Germinal center (tissue), 1 donor: ENCODE results near the gene KNCN.

Experiments
- DNase-seq: peaks from one replicate; pipeline ENCODE4 v3.0.0; 2012; ENCODE audit warnings: mixed read lengths, low spot score

The KNCN gene

DNA sequence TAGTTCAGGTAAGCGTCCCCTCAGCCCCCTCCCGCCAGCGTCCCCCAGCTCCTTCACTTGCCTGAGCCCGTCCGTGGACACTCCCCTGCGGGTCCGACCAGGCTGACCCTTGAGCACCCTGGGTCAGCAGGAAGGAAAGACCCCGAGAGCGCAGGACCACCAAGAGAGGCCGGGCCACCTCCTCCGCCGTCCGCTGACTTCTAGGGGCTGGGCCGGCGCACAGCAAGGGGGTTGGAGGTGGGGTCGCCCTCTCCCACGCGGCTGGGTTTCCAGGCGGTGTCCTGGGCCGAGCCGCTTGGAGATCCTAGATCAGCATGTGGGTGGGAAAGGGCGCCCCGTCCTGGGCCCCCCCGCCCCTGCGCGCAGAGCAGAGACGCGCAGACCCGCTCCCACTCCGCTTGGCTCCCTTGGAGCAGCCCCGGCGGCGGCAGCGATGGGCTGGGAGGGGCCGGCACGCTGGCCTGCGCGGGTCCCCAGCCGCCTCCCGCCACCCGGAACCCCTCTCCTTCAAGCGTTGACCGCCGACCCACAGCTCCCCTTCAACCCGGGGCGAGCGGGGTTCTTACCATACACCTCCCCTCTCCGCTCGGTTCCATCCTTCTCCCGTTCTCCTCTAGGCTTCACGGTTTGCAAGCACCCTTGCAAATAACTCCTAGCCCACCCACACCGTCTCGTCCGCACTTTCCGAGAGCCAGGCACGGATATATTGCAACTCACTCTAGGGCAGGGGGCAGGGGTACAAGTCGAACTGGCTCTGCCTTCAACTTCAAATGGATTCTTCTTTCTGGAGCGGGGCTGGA is 7.5 kb downstream of the KNCN start:
- no peak for DNase-seq

DNA sequence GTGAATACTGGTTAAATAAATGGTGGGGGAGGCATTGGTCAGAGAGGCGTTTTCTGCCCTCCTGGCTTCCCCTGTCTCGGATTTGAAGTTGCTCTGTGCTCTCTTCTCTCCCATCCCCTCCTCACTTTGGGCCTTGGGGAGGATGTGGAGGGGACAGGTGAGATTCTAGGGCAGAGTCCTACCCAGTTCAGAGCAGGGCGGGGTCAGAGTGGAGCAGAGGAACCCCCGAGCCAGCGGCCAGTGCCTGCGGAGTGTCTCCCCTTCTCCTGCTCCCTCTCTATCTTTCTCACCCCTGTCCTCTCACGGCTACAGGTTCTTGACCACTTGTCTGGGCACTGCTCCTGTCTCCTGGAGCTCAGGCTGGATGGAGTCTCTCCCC is 8.1 kb downstream of the KNCN start:
- no peak for DNase-seq

DNA sequence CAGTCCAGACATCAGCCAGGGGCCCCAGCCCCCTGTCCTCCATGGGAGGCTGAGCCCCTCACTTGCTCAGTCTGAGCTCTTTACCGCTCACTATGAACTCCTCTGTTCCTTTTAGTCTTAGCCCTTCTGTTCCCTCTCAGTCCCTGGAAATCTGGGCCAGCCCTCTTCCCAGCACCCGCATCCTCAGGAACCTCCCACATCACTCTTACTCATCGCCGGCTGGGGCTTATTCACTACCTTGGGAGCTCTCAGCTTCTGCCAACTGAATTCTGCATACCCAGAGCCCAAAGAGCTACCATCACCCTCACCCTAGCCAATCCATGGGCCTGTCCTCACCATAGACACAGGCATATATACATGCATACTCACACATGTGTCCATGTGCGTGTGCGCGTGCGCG is 11.5 kb downstream of the KNCN start:
- DNase-seq = no peak

DNA sequence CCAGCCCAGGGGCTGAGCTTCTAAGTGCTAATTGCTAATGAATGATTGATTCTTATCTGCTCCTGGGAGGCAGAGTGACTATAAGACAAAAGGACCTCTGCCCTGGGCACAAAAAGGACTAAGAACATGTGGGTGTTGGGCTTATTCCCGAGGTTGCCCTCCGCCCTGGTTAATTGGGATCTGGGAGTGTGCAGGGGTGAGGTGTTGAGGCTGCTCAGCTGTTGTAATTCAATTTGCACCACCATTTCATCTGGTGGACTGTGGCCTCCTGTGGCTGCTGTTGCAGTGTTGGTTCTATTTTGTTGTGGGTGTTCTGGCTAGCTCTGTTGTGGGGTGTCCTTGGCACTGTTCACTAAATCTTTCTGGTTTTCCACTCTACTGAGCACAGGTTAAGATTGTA is 13.3 kb downstream of the KNCN start:
- no peak for DNase-seq

DNA sequence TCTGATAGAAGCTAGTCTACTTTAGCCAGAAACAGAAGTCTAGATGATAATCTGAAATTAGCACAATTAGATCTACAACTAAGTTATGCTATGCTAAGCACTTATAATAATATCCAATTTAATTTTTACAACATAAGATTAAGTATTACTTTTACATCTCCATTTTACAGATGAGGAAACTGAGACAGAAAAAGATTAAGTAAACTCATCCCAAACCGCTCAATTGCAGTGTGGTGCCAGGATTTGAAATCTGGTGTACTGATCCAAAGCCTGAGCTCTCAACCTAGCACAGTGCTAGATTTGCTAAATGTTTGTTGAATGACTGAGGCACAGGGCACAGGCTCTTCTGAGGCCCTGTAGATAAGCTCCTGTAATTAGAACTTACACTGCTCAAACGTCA is 13.8 kb downstream of the KNCN start:
- no peak for DNase-seq

DNA sequence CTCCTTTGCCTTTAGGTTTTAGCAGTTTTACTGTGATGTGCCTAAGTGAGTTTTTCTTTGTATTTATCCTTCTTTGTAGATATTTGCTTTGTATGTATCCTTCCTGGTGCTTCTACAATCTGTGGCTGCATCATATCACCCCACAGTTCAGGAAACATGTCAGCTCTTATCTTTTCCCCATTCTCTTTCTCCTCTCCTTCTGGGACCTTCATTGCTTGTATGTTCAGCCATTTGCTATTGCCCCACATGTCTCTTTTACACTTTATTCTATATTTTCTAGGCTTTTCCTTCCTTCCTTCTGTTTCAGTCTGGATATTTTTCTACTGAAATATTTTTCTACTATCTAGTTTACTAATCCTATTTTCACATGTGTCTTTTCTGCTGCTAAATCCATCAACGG is 14.9 kb downstream of the KNCN start:
- DNase-seq = no peak

DNA sequence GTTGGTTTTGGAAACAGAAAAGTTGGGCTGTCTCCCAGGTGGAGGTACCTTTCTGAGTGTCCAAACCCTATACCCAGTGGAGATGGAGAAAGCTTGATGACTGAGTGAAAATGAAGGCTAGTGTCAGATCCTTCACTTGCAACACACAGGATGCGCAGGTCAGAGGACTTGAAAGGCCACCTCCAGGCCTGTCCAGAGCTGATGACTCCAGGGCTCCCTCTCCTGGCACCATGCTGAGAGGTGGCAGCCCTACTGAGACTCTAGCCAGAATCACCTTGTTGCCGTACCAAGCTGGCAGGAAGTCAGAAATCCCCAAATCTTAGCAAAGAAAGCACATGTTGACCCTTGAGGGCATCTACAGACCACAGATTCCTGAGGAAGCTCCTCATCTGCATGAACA is 16.4 kb downstream of the KNCN start:
- DNase-seq = no peak

DNA sequence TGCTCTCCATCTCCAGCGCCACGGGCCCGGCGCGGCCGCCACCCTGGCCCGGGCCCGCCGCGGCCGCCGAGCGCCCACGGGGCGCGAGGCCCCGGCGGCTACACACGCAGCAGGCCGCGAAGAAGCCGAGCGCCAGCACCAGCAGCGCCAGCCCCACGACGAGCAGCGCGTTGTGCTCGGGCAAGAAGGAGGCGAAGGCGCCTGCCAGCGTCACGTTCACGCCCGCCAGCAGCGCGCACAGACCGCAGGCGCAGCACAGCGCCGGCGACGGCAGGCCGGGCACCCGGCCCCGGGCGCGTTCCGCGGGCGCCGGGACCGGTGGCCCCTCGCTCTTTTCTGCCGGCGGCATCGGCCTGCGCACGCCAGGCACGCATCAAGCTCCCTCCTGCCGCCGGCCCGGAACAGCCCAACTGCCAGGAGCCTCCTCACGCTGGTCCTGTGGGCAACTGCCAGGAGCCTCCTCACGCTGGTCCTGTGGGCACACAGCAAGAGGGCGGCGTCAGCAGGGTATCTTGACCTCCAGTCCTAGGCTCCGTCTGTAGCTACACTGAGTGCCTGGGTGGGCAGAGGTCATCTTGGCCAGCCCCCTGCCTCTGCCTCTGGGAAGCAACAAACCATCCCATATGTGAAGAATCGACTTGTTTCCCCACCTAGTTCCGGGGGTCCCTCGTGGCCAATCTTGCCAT is 18.1 kb downstream of the KNCN start:
- DNase-seq = peak; percentile 54

DNA sequence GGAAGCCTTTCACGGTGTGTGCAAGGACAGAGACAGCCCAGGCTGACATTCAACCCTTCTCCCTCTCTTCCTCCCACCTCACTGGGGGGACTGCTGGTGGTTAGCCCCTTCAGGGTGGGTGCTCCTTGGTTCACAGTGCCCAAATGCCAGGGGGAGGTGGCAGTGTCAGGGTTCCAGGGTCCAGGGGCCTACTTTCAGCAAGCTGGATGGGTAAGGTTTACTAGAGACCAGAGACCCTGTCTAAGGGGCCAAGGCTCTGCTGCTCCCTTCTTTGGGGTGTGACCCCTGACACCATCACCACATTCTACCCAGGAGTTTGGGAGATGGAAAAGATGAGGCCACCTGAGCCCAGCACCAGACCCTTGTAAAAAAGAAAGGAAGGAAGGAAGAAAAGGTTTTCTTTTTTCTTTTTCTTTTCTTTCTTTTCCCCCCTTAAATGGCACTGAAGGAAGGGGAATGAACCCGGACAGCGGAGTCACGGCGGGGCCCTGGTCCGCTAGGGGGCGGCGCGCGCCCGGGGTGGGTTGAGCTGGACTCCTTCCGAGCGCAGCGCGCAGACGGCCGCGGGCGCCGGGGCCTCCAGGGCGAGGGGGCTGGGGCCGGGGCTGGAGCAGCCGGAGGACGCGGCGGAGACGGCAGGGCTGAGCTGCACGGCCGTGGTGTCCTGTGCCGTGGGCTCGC is 18.8 kb downstream of the KNCN start:
- DNase-seq = peak; percentile 84

DNA sequence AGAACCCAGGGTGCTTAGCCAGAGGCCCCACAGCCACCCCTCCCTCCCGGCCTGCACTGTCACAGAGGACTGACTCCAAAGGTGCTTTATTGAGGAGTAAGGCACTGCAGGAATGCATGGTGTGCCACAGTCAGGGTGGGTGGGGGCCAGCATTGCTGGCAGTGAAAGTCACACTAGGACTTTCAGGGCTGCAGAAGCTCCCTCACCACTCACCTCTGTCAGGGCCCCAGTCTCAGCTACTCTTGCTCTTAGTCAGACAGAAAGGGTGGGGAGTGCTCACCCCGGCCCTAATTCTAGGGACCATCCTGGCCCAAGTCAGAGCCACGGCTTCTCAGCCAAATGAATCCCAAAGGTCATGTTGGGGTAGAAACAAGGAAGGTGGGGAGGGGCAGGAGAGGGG is 19.4 kb downstream of the KNCN start:
- no peak for DNase-seq

DNA sequence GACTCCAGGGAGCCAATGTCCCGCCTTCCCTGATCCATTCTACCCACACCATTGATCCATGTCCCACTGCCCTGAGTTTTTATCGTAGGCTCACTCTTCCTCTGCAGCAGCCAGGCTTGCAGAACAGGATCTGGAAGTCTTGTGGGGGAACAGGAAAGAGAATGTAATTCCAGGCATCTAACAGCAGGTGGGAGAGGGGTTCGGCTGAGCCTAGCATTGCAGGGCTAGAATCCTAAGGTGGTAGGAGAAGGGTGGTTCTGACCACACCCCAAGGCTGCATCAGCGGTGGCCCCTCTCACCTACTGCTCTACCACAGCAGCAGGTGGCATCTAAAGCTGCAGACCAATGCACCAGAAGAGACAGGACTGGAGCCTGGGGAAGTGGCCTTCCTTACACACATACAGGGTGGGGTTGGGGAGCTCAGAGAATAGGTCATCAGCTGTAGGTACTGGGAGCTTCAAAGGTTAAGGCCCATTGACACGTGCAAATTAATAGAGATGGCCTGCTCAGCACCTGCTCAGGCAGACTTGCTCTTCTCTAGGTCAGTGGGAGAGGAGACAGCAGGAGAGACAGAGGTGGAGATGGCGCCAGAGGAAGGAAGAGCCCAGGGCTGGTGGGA is 20.5 kb downstream of the KNCN start:
- no peak for DNase-seq

DNA sequence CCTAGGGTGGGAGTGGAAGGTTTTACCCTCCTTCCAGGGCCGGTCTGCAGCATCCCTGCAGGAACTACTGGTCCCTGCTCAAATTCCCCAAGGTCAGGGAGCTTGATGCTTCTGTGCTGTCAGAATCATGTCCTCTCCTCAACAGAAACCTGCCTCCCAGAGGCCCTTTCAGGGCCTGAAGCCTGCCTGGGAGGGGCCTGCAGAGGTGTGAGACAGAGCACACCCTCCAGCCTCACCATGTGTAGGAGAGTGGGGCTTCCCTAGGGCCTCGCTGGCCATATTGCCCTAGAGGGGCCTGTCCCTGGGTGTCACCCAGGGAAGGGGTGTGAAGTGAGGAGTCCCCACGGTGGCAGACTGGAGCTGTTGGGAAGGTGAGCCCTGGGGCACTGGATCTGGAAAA is 21.1 kb downstream of the KNCN start:
- DNase-seq = no peak

DNA sequence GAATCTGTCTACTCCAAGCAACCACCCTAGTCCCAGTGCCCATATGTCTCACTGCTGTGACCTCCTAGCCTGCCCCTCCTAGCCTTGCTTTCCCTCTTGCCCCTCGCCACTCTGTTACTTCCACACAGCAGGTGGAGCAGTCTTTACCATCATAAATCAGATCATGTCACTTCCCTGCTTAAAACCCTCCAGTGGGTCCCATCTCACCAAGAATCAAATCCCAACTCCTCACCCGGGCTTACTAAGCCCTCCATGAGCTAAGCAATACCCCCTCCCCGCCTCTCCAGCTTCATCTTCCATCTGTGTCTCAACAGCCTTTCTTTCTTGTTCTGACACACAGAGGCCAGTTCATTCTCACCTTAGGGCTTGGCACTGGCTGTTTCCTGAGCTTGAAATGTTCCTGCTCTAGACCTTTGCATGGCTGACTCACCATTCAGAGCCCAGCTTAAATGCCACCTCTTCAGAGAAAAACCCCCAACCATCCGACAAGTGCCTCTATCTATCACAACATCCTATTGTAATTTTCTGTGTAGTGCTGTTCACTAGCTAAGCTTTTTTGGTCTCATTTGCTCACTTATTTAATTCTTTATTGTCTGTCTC is 22.3 kb downstream of the KNCN start:
- DNase-seq = no peak

DNA sequence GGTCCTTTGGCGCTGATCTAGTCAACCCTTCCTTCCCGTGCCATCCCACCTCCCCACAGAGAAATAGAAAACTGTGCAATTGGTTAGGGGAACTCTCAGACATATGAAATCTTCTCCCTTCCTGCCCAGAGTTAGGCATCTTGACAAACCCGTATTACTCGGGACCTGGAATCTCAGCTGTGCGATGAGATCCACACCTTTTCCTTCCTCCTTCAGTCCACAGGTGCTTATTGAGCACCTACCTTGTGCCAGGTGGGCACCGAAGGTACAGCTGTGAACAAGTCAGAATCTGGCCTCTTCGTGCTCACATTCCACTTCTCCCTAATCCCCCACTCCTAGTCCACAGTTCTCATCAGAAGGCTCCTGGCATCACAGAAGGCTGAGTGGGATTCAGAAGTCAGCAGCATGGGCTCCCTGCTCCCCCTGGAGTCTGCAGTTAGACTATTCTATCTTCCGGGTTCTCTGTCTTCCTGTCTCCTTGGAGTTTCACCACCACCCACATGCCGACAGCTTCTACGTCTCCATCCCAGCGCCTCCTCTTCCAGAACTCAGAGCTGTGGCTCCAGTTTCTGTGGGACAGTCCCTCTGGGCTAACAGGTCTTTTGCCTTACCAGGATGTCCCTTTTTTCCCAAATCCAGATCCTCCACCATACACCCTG is 23.0 kb downstream of the KNCN start:
- DNase-seq = no peak

DNA sequence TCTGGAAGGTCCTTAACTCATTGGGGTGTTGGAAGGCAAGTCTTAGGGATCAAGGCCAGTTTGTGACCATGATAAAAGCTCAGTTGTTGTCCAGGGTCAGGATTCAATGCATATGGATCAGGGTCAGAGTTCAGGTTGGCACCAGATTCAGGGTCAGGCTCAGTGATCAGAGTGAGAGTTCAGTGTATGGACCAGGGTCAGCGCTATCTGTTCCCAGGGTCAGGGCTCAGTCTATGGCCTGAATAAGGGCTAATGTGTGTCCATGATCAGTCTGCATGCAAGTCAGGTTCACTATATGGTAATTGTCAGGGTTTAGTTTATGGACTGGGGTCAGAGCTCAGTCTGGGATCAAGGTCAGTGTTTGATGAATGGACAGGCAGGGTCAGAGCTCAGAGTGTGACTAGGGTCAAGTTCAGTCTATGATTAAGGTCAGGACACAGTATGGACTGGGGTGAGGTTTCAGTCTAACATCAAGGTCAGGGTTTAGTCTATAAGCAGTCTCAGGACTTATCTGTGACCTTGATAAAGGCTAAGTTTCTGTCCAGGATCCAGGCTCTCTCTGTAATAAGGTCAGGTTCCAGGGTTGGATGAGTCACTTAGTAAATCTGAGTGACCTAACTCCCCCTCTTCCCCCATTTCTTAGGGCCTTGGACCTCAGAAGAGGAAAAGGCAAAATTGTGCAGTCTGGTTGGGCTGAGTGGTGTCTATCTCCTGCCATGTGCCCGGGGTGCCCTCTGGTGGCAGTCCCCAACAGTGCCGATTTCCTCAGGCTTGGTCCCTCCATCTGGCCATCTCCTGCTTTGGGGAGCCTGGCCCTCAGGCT is 23.8 kb downstream of the KNCN start:
- DNase-seq = peak; percentile 78

DNA sequence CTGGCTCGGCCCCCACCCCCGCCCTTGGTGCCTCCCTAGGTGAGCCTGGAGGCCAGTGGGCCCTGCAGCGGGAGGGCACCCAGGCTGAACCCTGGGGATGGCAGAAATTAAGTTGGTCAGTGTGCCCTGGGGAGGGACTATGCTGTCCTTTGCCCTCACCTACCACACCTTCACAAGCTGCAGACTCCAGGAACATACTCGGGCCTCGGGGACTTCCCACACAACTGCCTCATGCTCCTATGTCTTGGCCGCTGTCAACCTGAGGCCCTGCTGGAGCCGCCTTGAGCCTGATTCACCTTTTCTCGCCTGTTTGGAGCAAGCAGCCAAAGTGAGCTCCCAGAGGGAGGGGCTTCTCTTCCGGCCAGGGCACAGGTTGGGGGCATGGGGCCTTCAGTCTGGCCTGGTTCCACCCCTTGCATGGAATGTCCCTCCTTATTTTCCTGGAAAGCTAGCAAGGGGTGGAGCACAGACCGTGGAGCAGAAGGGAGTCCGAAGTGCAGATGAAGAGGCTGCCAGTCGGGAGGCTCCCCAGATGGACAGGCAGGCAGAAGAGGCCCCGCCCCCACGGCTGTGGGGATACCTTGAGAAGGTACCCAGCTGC is 24.7 kb downstream of the KNCN start:
- DNase-seq = no peak

DNA sequence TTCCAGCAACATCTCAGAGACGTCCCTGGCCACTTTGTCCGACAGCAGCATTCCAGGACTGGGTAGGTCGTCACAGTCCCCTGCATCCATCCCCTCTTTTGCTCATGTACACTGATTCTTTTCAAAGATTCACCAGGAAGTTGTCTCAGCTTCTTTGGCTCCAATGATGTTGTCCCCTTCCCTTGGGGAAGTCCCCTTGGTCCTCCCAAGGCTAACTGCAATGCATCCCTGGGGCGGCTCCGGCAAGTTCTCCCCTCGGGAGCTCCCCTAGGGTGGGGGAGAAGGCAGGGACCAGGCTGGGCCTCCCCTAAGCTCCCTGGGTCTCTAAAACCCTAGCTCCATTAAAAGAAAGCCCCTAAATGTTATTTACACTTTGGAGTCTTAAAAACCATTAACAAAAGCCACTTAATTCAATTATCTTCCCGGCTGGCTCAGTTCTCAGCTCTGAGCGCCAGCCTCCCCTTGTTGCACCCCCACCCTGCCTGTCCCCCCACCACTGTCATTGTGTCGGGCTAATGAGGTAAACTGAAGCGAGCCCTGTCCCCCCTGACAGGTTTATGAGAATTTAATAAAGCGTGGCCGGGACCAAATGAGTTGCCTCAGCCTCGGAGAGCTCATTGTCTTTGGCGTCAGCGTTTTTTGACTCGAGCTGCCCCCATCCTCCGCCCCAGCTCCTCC is 25.3 kb downstream of the KNCN start:
- DNase-seq = no peak

DNA sequence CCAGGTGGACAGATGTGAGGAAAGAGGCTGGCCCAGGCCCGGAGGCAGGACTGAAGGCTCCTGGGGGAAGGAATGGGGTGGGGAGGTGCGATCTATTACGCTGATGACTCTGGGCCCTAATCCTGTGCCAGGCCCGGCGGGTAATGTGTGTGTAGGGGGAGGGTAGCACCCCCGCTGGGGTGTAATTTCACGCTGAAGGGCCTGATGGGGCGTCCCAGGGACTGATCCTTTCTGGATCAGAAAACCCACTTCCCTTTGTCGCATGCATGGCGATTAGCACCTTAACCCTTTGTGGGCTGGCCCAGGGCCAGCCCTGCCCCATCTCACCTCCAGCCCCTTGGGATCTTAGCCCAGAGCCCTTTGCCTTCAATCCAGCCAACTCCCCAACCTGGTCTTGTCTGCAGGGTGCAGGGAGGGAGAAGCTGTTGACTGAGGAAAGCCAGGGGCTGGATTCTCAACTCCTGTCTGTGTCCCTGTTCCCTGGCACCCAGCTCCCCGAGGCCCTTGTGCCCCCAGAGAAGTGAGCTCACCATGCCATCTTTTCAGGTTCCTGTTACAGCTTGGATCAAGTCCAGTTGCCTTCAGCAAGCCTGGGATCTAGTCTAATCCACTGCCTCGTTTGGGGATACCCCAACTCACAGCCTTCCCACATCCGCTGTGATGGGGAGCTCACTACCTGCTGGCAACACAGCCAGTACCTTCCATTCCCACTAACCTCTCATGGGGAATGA is 26.0 kb downstream of the KNCN start:
- no peak for DNase-seq

DNA sequence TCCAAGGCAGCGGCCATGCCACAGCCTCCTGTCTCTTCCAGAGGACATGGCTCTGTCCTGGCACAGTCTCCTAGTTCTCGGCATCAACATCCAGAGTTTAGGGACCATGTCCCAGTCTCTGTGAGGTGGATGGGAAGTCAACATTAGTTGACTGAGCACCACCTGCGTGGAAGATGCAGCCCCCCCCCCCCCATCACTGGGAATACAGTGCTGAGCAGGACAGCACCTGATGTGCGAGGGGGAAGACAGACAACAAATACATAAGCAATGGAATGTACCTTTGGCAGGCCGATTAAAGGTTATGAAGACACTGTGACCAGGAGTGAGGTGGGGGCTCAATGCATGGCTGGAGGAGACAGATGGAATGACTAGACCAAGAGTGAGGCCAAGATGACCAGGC is 26.6 kb downstream of the KNCN start:
- no peak for DNase-seq
